Measurements from ENCODE around the gene RPGR. TPM values are rescaled to one million over a fixed set of nuclear protein-coding genes. Genes with fewer than 3 reads are reported as not detected.

The RPGR gene
- total RNA-seq, 1 experiment from 2014 or later, result 8.5 TPM

DNA sequence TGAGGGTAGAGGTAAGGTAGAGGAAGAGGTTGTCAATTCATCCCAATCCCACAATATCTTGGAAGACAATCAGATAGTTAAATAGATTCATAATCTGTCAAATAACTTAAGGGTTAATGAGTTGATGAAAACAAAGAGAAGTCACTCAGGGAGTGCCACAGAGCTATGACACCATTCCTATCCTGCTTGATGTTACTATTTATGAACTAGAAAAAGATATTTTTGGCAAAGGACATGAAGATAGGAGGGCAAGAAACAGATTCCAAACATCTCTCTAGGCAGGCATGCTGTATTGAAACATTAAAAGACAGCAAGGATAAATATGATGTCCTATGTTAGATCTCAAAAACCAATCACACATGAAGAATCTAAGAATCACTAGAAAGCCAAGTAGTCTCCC lies 103.1 kb downstream of the RPGR start:
- ChIA-PET CTCF (no interaction called here), POLR2A (no interaction called here)
- Mint-ChIP-seq H3K36me3 (ENCODE audit: insufficient read depth, unreplicated experiment) (no peaks in the 10 kb centered on the region), H3K27ac (ENCODE audit: unreplicated experiment) (no peak overlapping the region), H3K27me3 (ENCODE audit: insufficient read depth, unreplicated experiment) (peaks cover 8% of the 10 kb centered on the region), H3K4me3 (ENCODE audit: unreplicated experiment) (no peak overlapping the region), H3K9me3 (ENCODE audit: unreplicated experiment) (no peaks in the 10 kb centered on the region), H3K4me1 (ENCODE audit: low read depth, unreplicated experiment) (no peaks in the 10 kb centered on the region)
- Histone ChIP-seq H3K4me1 (no peaks in the 10 kb centered on the region), H3K4me3 (ENCODE audit: low read depth, low read length) (no peak overlapping the region), H3K9me3 (no peaks in the 10 kb centered on the region), H3K27me3 (replicated peaks; ENCODE audit: control insufficient read depth, insufficient read depth, low read length) (no peaks in the 10 kb centered on the region), H3K36me3 (ENCODE audit: control insufficient read depth, insufficient read depth, low read length) (no peaks in the 10 kb centered on the region)
- intact Hi-C loops (cut with micrococcal nuclease; ENCODE audit: unreplicated experiment), result no loop called here
- TF ChIP-seq, protein P1, sequence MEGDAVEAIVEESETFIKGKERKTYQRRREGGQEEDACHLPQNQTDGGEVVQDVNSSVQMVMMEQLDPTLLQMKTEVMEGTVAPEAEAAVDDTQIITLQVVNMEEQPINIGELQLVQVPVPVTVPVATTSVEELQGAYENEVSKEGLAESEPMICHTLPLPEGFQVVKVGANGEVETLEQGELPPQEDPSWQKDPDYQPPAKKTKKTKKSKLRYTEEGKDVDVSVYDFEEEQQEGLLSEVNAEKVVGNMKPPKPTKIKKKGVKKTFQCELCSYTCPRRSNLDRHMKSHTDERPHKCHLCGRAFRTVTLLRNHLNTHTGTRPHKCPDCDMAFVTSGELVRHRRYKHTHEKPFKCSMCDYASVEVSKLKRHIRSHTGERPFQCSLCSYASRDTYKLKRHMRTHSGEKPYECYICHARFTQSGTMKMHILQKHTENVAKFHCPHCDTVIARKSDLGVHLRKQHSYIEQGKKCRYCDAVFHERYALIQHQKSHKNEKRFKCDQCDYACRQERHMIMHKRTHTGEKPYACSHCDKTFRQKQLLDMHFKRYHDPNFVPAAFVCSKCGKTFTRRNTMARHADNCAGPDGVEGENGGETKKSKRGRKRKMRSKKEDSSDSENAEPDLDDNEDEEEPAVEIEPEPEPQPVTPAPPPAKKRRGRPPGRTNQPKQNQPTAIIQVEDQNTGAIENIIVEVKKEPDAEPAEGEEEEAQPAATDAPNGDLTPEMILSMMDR (IDR thresholded peaks at IDR 0.05; ENCODE audit: insufficient read depth in 1 of 2, low read depth in 1 of 2, low read length in 1 of 2, severe bottlenecking in 1 of 2, unreplicated experiment in 1 of 2), result no peak
- BruUV-seq (replicated peaks), result no TSS peak
- DNase-seq, result no peak

DNA sequence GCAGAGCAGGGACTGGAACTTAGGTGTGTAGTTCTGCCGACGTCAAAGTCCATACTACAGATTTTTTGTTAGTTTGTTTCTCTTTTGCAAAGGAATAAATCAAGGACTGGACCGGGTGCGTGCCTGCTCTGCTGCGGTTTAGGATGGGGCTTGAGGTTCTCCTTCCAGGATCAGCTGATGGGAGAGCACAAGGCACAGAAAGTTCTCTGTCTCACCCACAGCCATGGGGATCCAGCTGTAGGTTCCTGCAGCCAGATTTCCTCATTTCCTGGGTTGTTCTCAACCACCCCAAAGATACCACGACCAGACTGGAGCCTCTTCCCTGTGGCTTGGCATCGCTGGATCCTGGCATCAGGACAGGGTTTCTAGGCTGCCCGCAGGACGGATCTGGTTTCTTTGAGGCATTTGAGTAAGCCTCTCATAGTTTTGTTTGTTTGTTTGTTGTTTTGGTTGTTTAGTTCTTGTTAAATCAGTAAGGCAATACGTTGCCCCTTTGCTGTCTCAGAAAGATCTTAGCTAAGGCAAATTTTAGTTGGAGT lies 105.8 kb downstream of the RPGR start:
- Mint-ChIP-seq H3K4me3 (ENCODE audit: unreplicated experiment) (peak overlapping the region; percentile 65), H3K9me3 (ENCODE audit: unreplicated experiment) (no peaks in the 10 kb centered on the region), H3K27ac (ENCODE audit: unreplicated experiment) (no peak overlapping the region), H3K27me3 (ENCODE audit: insufficient read depth, unreplicated experiment) (peaks cover 7% of the 10 kb centered on the region), H3K4me1 (ENCODE audit: low read depth, unreplicated experiment) (no peaks in the 10 kb centered on the region), H3K36me3 (ENCODE audit: insufficient read depth, unreplicated experiment) (no peaks in the 10 kb centered on the region)
- Histone ChIP-seq H3K4me3 (ENCODE audit: low read depth, low read length) (no peak overlapping the region), H3K9me3 (no peaks in the 10 kb centered on the region), H3K4me1 (no peaks in the 10 kb centered on the region), H3K27me3 (replicated peaks; ENCODE audit: control insufficient read depth, insufficient read depth, low read length) (no peaks in the 10 kb centered on the region), H3K36me3 (ENCODE audit: control insufficient read depth, insufficient read depth, low read length) (no peaks in the 10 kb centered on the region)
- POLR2A ChIA-PET, result no interaction called here
- CTCF ChIA-PET, result no interaction called here
- intact Hi-C loops (cut with micrococcal nuclease; ENCODE audit: unreplicated experiment), result no loop called here
- no peak for DNase-seq
- TF ChIP-seq, protein P1 (IDR thresholded peaks at IDR 0.05; ENCODE audit: insufficient read depth in 1 of 2, low read depth in 1 of 2, low read length in 1 of 2, severe bottlenecking in 1 of 2, unreplicated experiment in 1 of 2), result no peak
- no TSS peak for BruUV-seq (replicated peaks)

DNA sequence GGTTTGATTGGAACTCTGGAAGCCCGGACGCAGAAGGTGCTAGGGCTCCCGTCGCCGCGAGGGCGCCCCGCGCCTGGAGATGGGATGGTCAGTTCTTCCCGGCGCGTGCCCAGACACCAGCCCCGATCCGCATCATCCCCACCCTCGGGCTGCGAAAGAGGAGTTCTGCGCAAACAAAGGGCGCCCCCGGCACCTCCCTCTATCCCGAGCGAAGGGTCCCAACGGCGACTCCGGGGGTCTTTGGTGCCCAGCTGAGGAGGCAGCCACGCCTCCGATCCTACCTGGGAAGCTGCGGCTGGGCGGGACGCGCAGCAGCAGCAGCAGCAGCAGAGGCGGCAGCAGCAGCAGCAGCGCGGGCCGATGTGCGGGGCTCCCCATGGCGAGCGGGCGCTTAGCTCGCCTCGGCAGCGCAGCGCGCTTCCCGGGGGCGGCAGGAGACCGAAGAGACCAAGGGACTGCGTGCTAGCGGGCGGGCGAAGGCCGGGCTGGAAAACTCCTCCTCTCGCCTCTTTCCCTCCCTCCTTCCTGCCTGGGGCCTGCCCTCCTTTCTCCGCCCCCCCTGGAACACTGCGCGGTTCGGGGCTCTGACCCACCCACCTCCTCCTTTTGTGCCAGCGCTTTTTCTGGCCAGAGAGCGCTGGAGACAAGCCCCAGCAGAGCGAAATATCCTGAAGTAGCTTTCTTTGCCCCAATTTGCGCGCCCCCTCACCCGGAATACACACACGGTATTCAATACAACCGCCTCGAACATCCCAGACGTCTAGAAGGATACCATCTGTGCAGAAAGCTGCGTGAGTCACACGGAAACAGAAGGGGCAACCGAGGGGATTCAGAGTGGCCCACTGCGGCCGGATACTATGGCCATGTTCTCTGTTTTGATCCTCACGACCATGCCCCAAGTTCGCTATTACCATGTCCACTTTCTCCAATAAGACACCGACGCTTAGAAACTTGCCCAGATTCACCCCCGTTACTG lies 106.6 kb downstream of the RPGR start, which contains the start of gene SRPX:
Gene SRPX (minus strand): TSS at position 457 of the 976 bp plus-strand sequence. CDS start 79 bp downstream, at position 378.
- Histone ChIP-seq H3K4me3 (ENCODE audit: low read depth, low read length) (peak within 1 kb of the TSS; percentile 49), H3K4me1 (no peaks in the 10 kb centered on the region), H3K36me3 (ENCODE audit: control insufficient read depth, insufficient read depth, low read length) (no peaks in the 10 kb centered on the region), H3K27me3 (replicated peaks; ENCODE audit: control insufficient read depth, insufficient read depth, low read length) (no peaks in the 10 kb centered on the region), H3K9me3 (no peaks in the 10 kb centered on the region)
- intact Hi-C loops (cut with micrococcal nuclease; ENCODE audit: unreplicated experiment), result no loop called here
- no peaks in the 10 kb centered on the region for H3K9me3 Mint-ChIP-seq (ENCODE audit: unreplicated experiment)
- peak within 1 kb of the TSS; percentile 65 for H3K4me3 Mint-ChIP-seq (ENCODE audit: unreplicated experiment)
- H3K36me3 Mint-ChIP-seq (ENCODE audit: insufficient read depth, unreplicated experiment), result no peaks in the 10 kb centered on the region
- H3K27me3 Mint-ChIP-seq (ENCODE audit: insufficient read depth, unreplicated experiment), result peaks cover 7% of the 10 kb centered on the region
- H3K4me1 Mint-ChIP-seq (ENCODE audit: low read depth, unreplicated experiment), result no peaks in the 10 kb centered on the region
- CTCF ChIA-PET, result interaction anchor here (1.1 to 2.6 kb wide), 3 partner anchors 40 to 107 kb away, joined by 3 to 12 read pairs (median 9); partner anchors contain the start of gene RPGR
- no peak within 1 kb of the TSS for H3K27ac Mint-ChIP-seq (ENCODE audit: unreplicated experiment)
- no TSS peak for BruUV-seq (replicated peaks)
- peak in 1 of 2 experiments; percentile 12 for DNase-seq
- POLR2A ChIA-PET, result no interaction called here
- TF ChIP-seq, protein P1 (IDR thresholded peaks at IDR 0.05; ENCODE audit: insufficient read depth in 1 of 2, low read depth in 1 of 2, low read length in 1 of 2, severe bottlenecking in 1 of 2, unreplicated experiment in 1 of 2), result no peak

All from Caco-2 (cell line).